Spleen (tissue), 11 donors: ENCODE data around the gene ZDHHC9. TPM values are rescaled to one million over a fixed set of nuclear protein-coding genes. Genes with fewer than 3 reads are reported as not detected.

Source experiments
- DNase-seq: peaks from one replicate; pipeline ENCODE4 v3.0.0-alpha.2; 2020
- H3K27ac ChIP-seq, 8 donors: fragments of 200-600 bp; sonication (generic) in 7 of 8; 1 replicate in 4 of 8; 2 replicates in 4 of 8; pipeline versions ENCODE4 v1.5.0 to v1.8.0; 2016 to 2021; ENCODE audit warnings: inconsistent platforms in 4 of 8, mild to moderate bottlenecking in 4 of 8, moderate library complexity in 1 of 8
- H3K27me3 ChIP-seq, 7 donors: fragments of 200-600 bp; sonication (generic) in 6 of 7; replicated peaks in 1 of 7; 1 replicate in 4 of 7; 2 replicates in 3 of 7; pipeline versions ENCODE4 v1.5.0 to v1.8.0; 2016 to 2021; ENCODE audit warnings: inconsistent platforms in 3 of 7, mild to moderate bottlenecking in 1 of 7
- H3K36me3 ChIP-seq, 6 donors: fragments of 200-600 bp; sonication (generic) in 5 of 6; 1 replicate in 4 of 6; 2 replicates in 2 of 6; pipeline versions ENCODE4 v1.5.0 to v1.8.0; 2016 to 2021; ENCODE audit warnings: inconsistent platforms in 2 of 6
- H3K4me1 ChIP-seq, 6 donors: fragments of 200-600 bp; sonication (generic) in 5 of 6; 1 replicate in 3 of 6; 2 replicates in 3 of 6; pipeline versions ENCODE4 v1.5.0 to v1.8.0; 2016 to 2021; ENCODE audit warnings: inconsistent platforms in 3 of 6
- H3K4me3 ChIP-seq, 8 donors: fragments of 200-600 bp; sonication (generic) in 7 of 8; 1 replicate in 4 of 8; 2 replicates in 4 of 8; pipeline versions ENCODE4 v1.5.0 to v1.8.0; 2016 to 2021; ENCODE audit warnings: inconsistent platforms in 4 of 8, mild to moderate bottlenecking in 4 of 8, moderate library complexity in 2 of 8
- H3K9me3 ChIP-seq, 8 donors: fragments of 200-600 bp; sonication (generic) in 7 of 8; 1 replicate in 4 of 8; 2 replicates in 4 of 8; pipeline versions ENCODE4 v1.5.0 to v1.8.0; 2016 to 2021; ENCODE audit warnings: inconsistent platforms in 4 of 8
- POLR2A ChIP-seq, 3 donors: fragments of 450-650 bp; IDR thresholded peaks; one replicate each; pipeline ENCODE4 v1.5.1; 2017; ENCODE audit warnings: antibody characterized with exemption in 3 of 3, mild to moderate bottlenecking in 1 of 3
- POLR2AphosphoS5 ChIP-seq, 3 donors: sonication (generic); formaldehyde crosslinking; IDR thresholded peaks; one replicate each; pipeline ENCODE4 v1.5.1; 2017; ENCODE audit warnings: antibody characterized with exemption in 3 of 3
- WGBS, 5 donors: extraction: QIAGEN DNeasy Blood & Tissue Kit in 3 of 5; methylation state at CpG; one replicate each; pipeline versions ENCODE4 v1.1.5 to v1.1.7; 2013 to 2018; 5-methylcytosine and 5-hydroxymethylcytosine counted together
- intact Hi-C: fragments of 100-400 bp; cut with DNase I; formaldehyde crosslinking; loops from one replicate; pipeline ENCODE4 v1.15.0; 2023; ENCODE audit warnings: low total_unique reads
- polyA plus RNA-seq, 3 donors: library from polyadenylated mRNA; stranded (reverse); fragments of 200-250 nt; gene quantifications; one replicate each; pipeline ENCODE4 v1.2.1, GENCODE V29; 2013
- total RNA-seq, 7 donors: library from RNA; depleted of rRNA in 3 of 7; stranded (reverse); fragments of >200 nt in 3 of 7; fragmentation: NEBNext Ultra II Directional in 4 of 7; extraction: Animal tissue kit (Norgen Biotek cat#: 25700) in 4 of 7; gene quantifications; one replicate each; pipeline versions ENCODE4 v1.1.0 to v1.2.1, GENCODE V29; 2016 to 2021
- TF ChIP-seq, protein P1 (sequence below), 11 experiments: fragments of 200-600 bp in 7 of 11; fragments of 450-650 bp in 4 of 11; sonication (generic) in 4 of 11; IDR thresholded peaks in 8 of 11; conservative IDR thresholded peaks in 3 of 11; 1 replicate in 7 of 11; 2 replicates in 4 of 11; pipeline versions ENCODE4 v1.4.0 to v1.8.0; 2016 to 2021; ENCODE audit warnings: antibody characterized with exemption in 11 of 11, inconsistent platforms in 4 of 11, mild to moderate bottlenecking in 1 of 11
- donor health status: healthy with polysubstance abuse.
- donor health status: DM: no; HTN: no; CAD: no; lungs with moderate emphysema.
- donor health status: DM: no; HTN: no; CAD: no.
- donor health status: Bipolar disorder and iron deficiency.
- donor health status: healthy.
- donor health status: DM: no; HTN: no; CAD: no.
- donor health status: DM: yes; HTN: yes; CAD: no.

The ZDHHC9 gene
- total and polyA plus RNA-seq, 10 donors = 1.2 to 9.2 (median 5.2) TPM

DNA sequence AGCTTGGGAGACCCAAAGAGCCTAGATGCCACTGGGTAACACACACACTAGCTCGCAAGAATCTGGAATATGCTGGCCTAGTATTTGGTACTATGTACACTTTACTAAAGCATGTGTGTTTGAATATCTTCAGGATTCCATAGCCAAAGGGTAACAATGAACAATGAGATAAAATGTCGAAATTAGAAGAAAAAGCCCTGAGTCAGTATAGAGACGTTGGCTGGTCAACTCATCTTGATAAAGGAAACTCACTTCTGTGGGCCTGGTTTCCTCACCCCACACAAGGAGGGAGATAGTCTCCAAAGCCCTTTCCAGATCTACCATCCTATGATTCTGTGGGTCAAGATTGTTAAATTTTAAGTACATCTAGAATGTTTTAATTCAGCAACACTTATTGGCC, 6.9 kb downstream of the ZDHHC9 start:
- 65 to 95% (median 78%) methylated on average over 3 of the region's 3 CpGs for WGBS, 5 donors
- TF ChIP-seq, protein P1, sequence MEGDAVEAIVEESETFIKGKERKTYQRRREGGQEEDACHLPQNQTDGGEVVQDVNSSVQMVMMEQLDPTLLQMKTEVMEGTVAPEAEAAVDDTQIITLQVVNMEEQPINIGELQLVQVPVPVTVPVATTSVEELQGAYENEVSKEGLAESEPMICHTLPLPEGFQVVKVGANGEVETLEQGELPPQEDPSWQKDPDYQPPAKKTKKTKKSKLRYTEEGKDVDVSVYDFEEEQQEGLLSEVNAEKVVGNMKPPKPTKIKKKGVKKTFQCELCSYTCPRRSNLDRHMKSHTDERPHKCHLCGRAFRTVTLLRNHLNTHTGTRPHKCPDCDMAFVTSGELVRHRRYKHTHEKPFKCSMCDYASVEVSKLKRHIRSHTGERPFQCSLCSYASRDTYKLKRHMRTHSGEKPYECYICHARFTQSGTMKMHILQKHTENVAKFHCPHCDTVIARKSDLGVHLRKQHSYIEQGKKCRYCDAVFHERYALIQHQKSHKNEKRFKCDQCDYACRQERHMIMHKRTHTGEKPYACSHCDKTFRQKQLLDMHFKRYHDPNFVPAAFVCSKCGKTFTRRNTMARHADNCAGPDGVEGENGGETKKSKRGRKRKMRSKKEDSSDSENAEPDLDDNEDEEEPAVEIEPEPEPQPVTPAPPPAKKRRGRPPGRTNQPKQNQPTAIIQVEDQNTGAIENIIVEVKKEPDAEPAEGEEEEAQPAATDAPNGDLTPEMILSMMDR (IDR thresholded peaks at IDR 0.05 in 8 of 11, conservative IDR thresholded peaks at IDR 0.05 in 3 of 11) = no peak
- TF ChIP-seq POLR2AphosphoS5 (IDR thresholded peaks at IDR 0.05) (no peak), POLR2A (IDR thresholded peaks at IDR 0.05) (no peak)
- Histone ChIP-seq H3K36me3 (no peaks in the 10 kb centered on the region), H3K4me3 (no peak overlapping the region), H3K27ac (no peak overlapping the region), H3K9me3 (no peaks in the 10 kb centered on the region), H3K27me3 (no peaks in the 10 kb centered on the region), H3K4me1 (no peaks in the 10 kb centered on the region)
- intact Hi-C loops = no loop called here
- no peak for DNase-seq

DNA sequence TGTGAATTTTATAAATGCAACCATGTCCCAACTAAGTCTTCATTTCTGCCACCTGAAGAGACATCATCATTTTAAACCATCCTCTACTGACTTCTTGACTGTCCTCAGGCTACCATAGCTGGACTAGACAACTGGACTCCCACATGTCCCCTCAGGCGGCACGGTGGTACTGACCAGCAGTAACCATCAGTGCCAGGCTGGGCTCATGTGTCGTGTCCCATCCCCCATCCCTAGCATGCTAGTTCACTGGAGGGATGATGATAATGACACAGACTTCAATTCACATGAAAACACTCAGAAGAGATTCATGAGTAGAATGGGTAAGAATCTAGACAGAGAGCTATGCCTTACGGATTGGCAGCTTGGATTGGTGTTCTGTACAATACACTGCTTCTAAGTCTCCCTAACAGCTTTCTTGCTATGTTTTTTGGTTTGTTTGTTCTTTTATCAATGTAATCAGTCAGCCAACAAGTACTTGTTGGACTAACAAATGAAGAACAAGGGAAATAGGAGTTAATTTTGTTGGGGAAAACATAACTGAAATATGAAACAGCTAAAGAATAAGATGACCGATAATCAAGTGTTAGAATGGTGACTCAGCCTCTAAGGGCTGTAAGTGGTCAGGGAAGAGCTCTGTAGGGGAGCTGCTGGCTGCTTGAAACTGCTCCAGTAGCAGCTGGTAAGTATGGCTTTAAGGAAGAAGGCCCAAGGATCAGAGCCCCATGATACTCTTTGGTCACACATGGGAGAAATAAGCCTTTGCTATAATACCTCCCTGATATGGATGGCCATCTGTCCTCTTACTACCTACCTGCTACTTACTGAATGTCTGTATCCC, 10.3 kb downstream of the ZDHHC9 start:
- intact Hi-C loops = no loop called here
- no peaks in the 10 kb centered on the region for H3K9me3 ChIP-seq
- H3K27me3 ChIP-seq = no peaks in the 10 kb centered on the region
- no peak overlapping the region for H3K4me3 ChIP-seq
- no peak overlapping the region for H3K27ac ChIP-seq
- DNase-seq = no peak
- TF ChIP-seq POLR2A (IDR thresholded peaks at IDR 0.05) (no peak), POLR2AphosphoS5 (IDR thresholded peaks at IDR 0.05) (no peak)
- TF ChIP-seq, protein P1 (IDR thresholded peaks at IDR 0.05 in 8 of 11, conservative IDR thresholded peaks at IDR 0.05 in 3 of 11) = no peak
- no peaks in the 10 kb centered on the region for H3K36me3 ChIP-seq
- WGBS, 5 donors = 84 to 96% (median 87%) methylated on average over 5 of the region's 5 CpGs
- H3K4me1 ChIP-seq = no peaks in the 10 kb centered on the region

DNA sequence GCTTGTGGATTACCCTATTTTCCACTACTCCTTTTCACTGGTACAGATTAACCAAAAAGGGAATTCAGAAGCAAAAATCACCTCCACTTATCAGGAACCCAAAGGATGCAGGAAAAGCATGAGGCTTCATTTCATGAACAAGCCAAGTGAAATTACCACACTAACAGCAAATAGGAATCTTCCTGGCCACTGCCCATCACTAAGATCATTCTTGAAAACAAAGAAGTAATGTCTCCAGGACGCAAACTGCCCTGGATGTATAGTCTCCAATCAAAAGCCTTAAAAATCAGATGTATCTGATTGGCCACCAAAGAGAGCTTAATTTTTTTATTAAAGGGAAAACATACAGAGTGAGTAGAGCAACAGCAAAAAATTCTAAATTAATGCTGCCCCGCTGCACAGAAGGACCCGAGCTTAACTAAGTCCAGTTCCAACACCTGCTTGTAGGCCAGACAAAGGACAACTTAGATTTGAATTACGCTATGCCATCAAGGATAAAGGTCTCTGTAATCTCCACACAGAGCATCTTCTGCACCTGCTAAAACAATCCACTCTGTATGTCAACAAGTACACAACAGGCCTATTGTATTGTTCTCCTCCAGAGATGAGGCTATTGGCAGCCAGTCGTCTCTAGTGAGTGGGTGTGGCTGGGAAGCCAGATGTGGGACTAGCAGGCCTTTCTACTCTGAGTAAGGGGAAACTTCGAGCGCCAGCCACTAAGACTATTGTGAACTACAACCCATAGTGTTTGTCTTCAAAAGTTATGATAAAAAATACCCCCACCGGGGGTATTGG, 12.4 kb downstream of the ZDHHC9 start:
- no peak for TF ChIP-seq POLR2AphosphoS5 (IDR thresholded peaks at IDR 0.05)
- no peak for TF ChIP-seq POLR2A (IDR thresholded peaks at IDR 0.05)
- TF ChIP-seq, protein P1 (IDR thresholded peaks at IDR 0.05 in 8 of 11, conservative IDR thresholded peaks at IDR 0.05 in 3 of 11) = no peak
- Histone ChIP-seq H3K36me3 (no peaks in the 10 kb centered on the region), H3K27ac (no peak overlapping the region), H3K27me3 (no peaks in the 10 kb centered on the region), H3K4me1 (peaks cover 0 to 3% (median 0%) of the 10 kb centered on the region in 6 donors), H3K9me3 (no peaks in the 10 kb centered on the region), H3K4me3 (no peak overlapping the region)
- intact Hi-C loops = no loop called here
- DNase-seq = no peak
- 80 to 95% (median 89%) methylated on average over 7 to 8 of the region's 8 CpGs for WGBS, 5 donors

DNA sequence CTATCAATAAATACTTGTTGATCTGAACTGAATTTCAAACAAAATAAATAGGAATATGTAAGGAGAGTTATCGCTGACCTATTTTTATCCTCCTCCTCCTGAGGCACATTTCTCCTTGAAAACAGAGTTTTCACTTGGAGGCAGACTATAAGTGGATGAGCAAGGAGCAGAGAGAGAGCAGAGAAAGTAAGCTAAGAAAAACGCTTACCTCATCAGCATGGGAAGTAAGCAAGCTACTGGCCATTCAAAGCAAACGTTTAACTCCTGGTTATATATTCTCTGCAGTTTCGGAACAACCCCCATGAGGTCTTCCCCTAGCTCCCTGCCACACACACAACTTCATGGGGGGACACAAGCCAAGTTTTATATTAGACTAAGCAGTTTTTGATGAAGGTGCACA, 13.2 kb downstream of the ZDHHC9 start:
- Histone ChIP-seq H3K4me3 (no peak overlapping the region), H3K4me1 (peaks cover 0 to 8% (median 0%) of the 10 kb centered on the region in 6 donors), H3K9me3 (no peaks in the 10 kb centered on the region), H3K36me3 (no peaks in the 10 kb centered on the region), H3K27ac (no peak overlapping the region), H3K27me3 (no peaks in the 10 kb centered on the region)
- WGBS, 5 donors = 48 to 67% (median 56%) methylated on average over 4 of the region's 4 CpGs
- intact Hi-C loops = no loop called here
- DNase-seq = no peak
- no peak for TF ChIP-seq POLR2A (IDR thresholded peaks at IDR 0.05)
- TF ChIP-seq, protein P1 (IDR thresholded peaks at IDR 0.05 in 8 of 11, conservative IDR thresholded peaks at IDR 0.05 in 3 of 11) = no peak
- no peak for TF ChIP-seq POLR2AphosphoS5 (IDR thresholded peaks at IDR 0.05)
